Measurements from ENCODE around the gene SLC44A4.
"Not testable (repeated sequence)": the region's sequence is repeated elsewhere in the genome, so short reads cannot be mapped to it uniquely, and the experiment has no call there.

SLC44A4 gene

GRCh38 chr6:31878726-31879125 lies at the start of gene SLC44A4:
Gene SLC44A4, minus strand, starts transcription at chr6:31878997. Its CDS starts 17 bp downstream, at chr6:31878980.
- DNase-seq, result no peak

- no peak for DNase-seq
Observed at GRCh38 chr6:31928672-31928939, 49.8 kb upstream of the SLC44A4 start.

- DNase-seq, result no peak
Observed at GRCh38 chr6:31927863-31928671, 49.3 kb upstream of the SLC44A4 start.

- no peak for DNase-seq
Observed at GRCh38 chr6:31927242-31927862, 48.6 kb upstream of the SLC44A4 start, which contains the start of gene C2. Gene C2, plus strand, starts transcription at chr6:31927717. Its CDS starts 36 bp downstream, at chr6:31927753.

GRCh38 chr6:31922942-31923341 lies 44.1 kb upstream of the SLC44A4 start:
- peak; percentile 13 for DNase-seq

- no peak for DNase-seq
Observed at GRCh38 chr6:31920811-31921210, 42.0 kb upstream of the SLC44A4 start.

GRCh38 chr6:31919624-31920303 lies 41.0 kb upstream of the SLC44A4 start:
- no peak for DNase-seq

- DNase-seq, result no peak
Observed at GRCh38 chr6:31918069-31918720, 39.4 kb upstream of the SLC44A4 start.

- DNase-seq, result no peak
Observed at GRCh38 chr6:31915756-31916155, 37.0 kb upstream of the SLC44A4 start.

- DNase-seq, result no peak
Observed at GRCh38 chr6:31915351-31915750, 36.6 kb upstream of the SLC44A4 start.

GRCh38 chr6:31911826-31912585 lies 33.2 kb upstream of the SLC44A4 start:
- no peak for DNase-seq

GRCh38 chr6:31909298-31909697 lies 30.5 kb upstream of the SLC44A4 start:
- DNase-seq, result not testable (repeated sequence)

GRCh38 chr6:31908791-31909190 lies 30.0 kb upstream of the SLC44A4 start:
- no peak for DNase-seq

- not testable (repeated sequence) for DNase-seq
Observed at GRCh38 chr6:31908255-31908654, 29.5 kb upstream of the SLC44A4 start.

- DNase-seq, result peak; percentile 59
Observed at GRCh38 chr6:31907158-31907813, 28.5 kb upstream of the SLC44A4 start.

GRCh38 chr6:31906727-31907126 lies 27.9 kb upstream of the SLC44A4 start:
- DNase-seq, result not testable (repeated sequence)

GRCh38 chr6:31906122-31906521 lies 27.3 kb upstream of the SLC44A4 start:
- no peak for DNase-seq

- no peak for DNase-seq
Observed at GRCh38 chr6:31905041-31905440, 26.2 kb upstream of the SLC44A4 start.

GRCh38 chr6:31903957-31904356 lies 25.2 kb upstream of the SLC44A4 start:
- DNase-seq, result no peak

- peak; percentile 91 for DNase-seq
Observed at GRCh38 chr6:31901953-31902643, 23.3 kb upstream of the SLC44A4 start, which contains the start of gene ZBTB12. Gene ZBTB12, minus strand, starts transcription at chr6:31902086. Its CDS starts 781 bp downstream, at chr6:31901305.

GRCh38 chr6:31901415-31901952 lies 22.7 kb upstream of the SLC44A4 start:
- peak; percentile 63 for DNase-seq
